GM12878 (cell line): ENCODE measurements around the gene ATP8A1. TPM values are rescaled to one million over a fixed set of nuclear protein-coding genes. Genes with fewer than 3 reads are reported as not detected.

Source experiments
- ATAC-seq: fragments of 200-7000 bp; cut with Tn5 transposase; 3 replicates; pipeline ENCODE4 v1.9.1; 2020; ENCODE audit warnings: mild to moderate bottlenecking, moderate library complexity
- BruUV-seq: library from RNA; stranded (reverse); fragments of 400-500 nt; replicated peaks from 2 replicates; lab custom pipeline; 2021; lab: Mats Ljungman, UMichigan
- CTCF ChIA-PET: fragments of 300-600 bp; sonication (Branson Sonifier 250); formaldehyde crosslinking; extraction: SDS; loops from one replicate; lab custom pipeline; 2021; ENCODE audit warnings: inconsistent platforms; lab: Yijun Ruan, JAX
- POLR2A ChIA-PET: fragments of 350-600 bp; formaldehyde crosslinking; extraction: SDS; loops from one replicate; lab custom pipeline; 2021; ENCODE audit warnings: inconsistent platforms; lab: Charles Lee
- RAD21 ChIA-PET: fragments of 300-600 bp; sonication (Branson Sonifier 250); formaldehyde crosslinking; loops from one replicate; lab custom pipeline; 2023; ENCODE audit warnings: antibody characterized with exemption; ENCODE audit not compliant: unreplicated experiment; lab: Charles Lee
- SMC1A ChIA-PET: fragments of 300-600 bp; sonication (Branson Sonifier 250); formaldehyde crosslinking; loops from one replicate; lab custom pipeline; 2023; ENCODE audit not compliant: unreplicated experiment, uncharacterized antibody; lab: Charles Lee
- DNase-seq: peaks from one replicate; pipeline ENCODE4 v3.0.0-alpha.2; 2011; ENCODE audit warnings: low read depth, low spot score
- FAIRE-seq: peaks from 3 replicates; lab custom pipeline; 2011; peaks lifted over from hg19 to GRCh38; lab: Jason Lieb, UNC
- H2AFZ ChIP-seq: 2 replicates; pipeline ENCODE4 v1.6.0; 2011; ENCODE audit warnings: low read depth, low read length, control low read depth; ENCODE audit not compliant: control insufficient read depth
- H3K27ac ChIP-seq: 2 replicates; pipeline ENCODE4 v1.5.1; 2011; ENCODE audit warnings: control low read depth; ENCODE audit not compliant: control insufficient read depth, insufficient read depth
- H3K27me3 ChIP-seq, 2 experiments: replicated peaks in 1 of 2; 2 replicates each; pipeline versions ENCODE4 v1.6.0 to v1.6.1; 2011; ENCODE audit warnings: low read length in 1 of 2; ENCODE audit not compliant: control insufficient read depth in 2 of 2, insufficient read depth in 2 of 2
- H3K36me3 ChIP-seq, 2 experiments: 2 replicates each; pipeline ENCODE4 v1.5.1; 2011; ENCODE audit warnings: low read length in 1 of 2; ENCODE audit not compliant: control insufficient read depth in 2 of 2, insufficient read depth in 2 of 2
- H3K4me1 ChIP-seq: 2 replicates; pipeline ENCODE4 v1.6.1; 2011; ENCODE audit warnings: mild to moderate bottlenecking, low read length, moderate library complexity, mixed read lengths; ENCODE audit not compliant: control insufficient read depth, insufficient read depth
- H3K4me2 ChIP-seq: 2 replicates; pipeline ENCODE4 v1.6.0; 2011; ENCODE audit warnings: control low read depth; ENCODE audit not compliant: control insufficient read depth, insufficient read depth
- H3K4me3 ChIP-seq: fragments of 200-600 bp; sonication (generic); 2 replicates; pipeline ENCODE4 v1.5.1; 2016
- H3K79me2 ChIP-seq: 2 replicates; pipeline ENCODE4 v1.6.0; 2011; ENCODE audit warnings: low read length; ENCODE audit not compliant: control insufficient read depth, insufficient read depth
- H3K9ac ChIP-seq: 2 replicates; pipeline ENCODE4 v1.8.0; 2011; ENCODE audit warnings: low read length, control low read depth, mixed read lengths; ENCODE audit not compliant: control insufficient read depth, insufficient read depth
- H3K9me3 ChIP-seq: replicated peaks from 3 replicates; pipeline ENCODE4 v1.5.1; 2011; ENCODE audit warnings: mild to moderate bottlenecking, low read length; ENCODE audit not compliant: control insufficient read depth, insufficient read depth
- H4K20me1 ChIP-seq: 2 replicates; pipeline ENCODE4 v1.6.0; 2011; ENCODE audit not compliant: control insufficient read depth, insufficient read depth
- BACH1 ChIP-seq: fragments of 450-650 bp; IDR thresholded peaks from 2 replicates; pipeline ENCODE4 v1.6.1; 2017; ENCODE audit warnings: mild to moderate bottlenecking, borderline replicate concordance
- IKZF2 ChIP-seq, 2 experiments: fragments of 450-650 bp; IDR thresholded peaks; 2 replicates each; pipeline ENCODE4 v1.6.1; 2017; ENCODE audit warnings: mild to moderate bottlenecking in 2 of 2, moderate library complexity in 2 of 2
- NR2C2 ChIP-seq: IDR thresholded peaks from 2 replicates; pipeline ENCODE4 v1.6.1; 2011; ENCODE audit warnings: borderline replicate concordance, low read depth; ENCODE audit not compliant: control insufficient read depth, insufficient read length
- RBBP5 ChIP-seq: fragments of 200-600 bp; sonication (generic); conservative IDR thresholded peaks from 2 replicates; pipeline ENCODE4 v1.6.1; 2016
- RUNX3 ChIP-seq: IDR thresholded peaks from 2 replicates; pipeline ENCODE4 v1.6.1; 2012; ENCODE audit warnings: low read length, inconsistent platforms
- SREBF2 ChIP-seq: IDR thresholded peaks from 2 replicates; pipeline ENCODE4 v1.6.1; 2012; ENCODE audit warnings: mild to moderate bottlenecking, low read length
- SRF ChIP-seq, 2 experiments: IDR thresholded peaks; 2 replicates each; pipeline ENCODE4 v1.6.1; 2011; ENCODE audit warnings: low read depth in 2 of 2, low read length in 2 of 2, mild to moderate bottlenecking in 1 of 2, moderate library complexity in 1 of 2
- TAF1 ChIP-seq: IDR thresholded peaks from 2 replicates; pipeline ENCODE4 v1.6.1; 2011; ENCODE audit warnings: mild to moderate bottlenecking, low read depth, low read length, borderline replicate concordance
- ZNF207 ChIP-seq: fragments of 450-650 bp; IDR thresholded peaks from 2 replicates; pipeline ENCODE4 v1.6.1; 2014; ENCODE audit warnings: antibody characterized with exemption, mild to moderate bottlenecking, borderline replicate concordance
- ZNF384 ChIP-seq: IDR thresholded peaks from 2 replicates; pipeline ENCODE4 v1.6.1; 2012; ENCODE audit warnings: low read depth, mild to moderate bottlenecking, low read length, improper control_type of control experiment, borderline replicate concordance
- WGBS: methylation state at CpG from one replicate; pipeline ENCODE4 v1.1.6; 2016; ENCODE audit warnings: low lambda C conversion rate; ENCODE audit not compliant: insufficient replicate concordance, insufficient coverage; ENCODE audit errors: missing lambda C conversion rate; 5-methylcytosine and 5-hydroxymethylcytosine counted together
- in situ Hi-C: fragments of 300-500 bp; cut with MboI; formaldehyde crosslinking; loops from 9 replicates; pipeline ENCODE4 v1.14.3; 2018; ENCODE audit warnings: mixed read lengths
- intact Hi-C: fragments of 100-400 bp; cut with micrococcal nuclease; formaldehyde crosslinking; loops from one replicate; pipeline ENCODE4 v1.14.2; 2022; ENCODE audit not compliant: unreplicated experiment
- polyA plus RNA-seq, 11 experiments: library from polyadenylated mRNA; depleted of rRNA in 4 of 11; unstranded in 6 of 11; stranded (reverse) in 5 of 11; fragments of >200 nt; fragmentation: Nextera tagmentation in 4 of 11; fragmentation: Illumina TruSeq in 1 of 11; extraction: Ambion mirVana in 4 of 11; extraction: Trizol in 1 of 11; gene quantifications; 1 replicate in 1 of 11; 2 replicates in 10 of 11; pipeline versions ENCODE4 v1.2.1 to v1.2.3, GENCODE V29; 2011 to 2016; ENCODE audit warnings: inconsistent platforms in 2 of 11, missing spikeins in 2 of 11, low read depth in 1 of 11
- total RNA-seq, 4 experiments: library from RNA; depleted of rRNA in 3 of 4; stranded (reverse); fragments of >200 nt in 3 of 4; fragmentation: Illumina TruSeq in 1 of 4; extraction: Trizol in 1 of 4; gene quantifications; 2 replicates each; pipeline versions ENCODE4 v1.2.1 to v1.2.3, GENCODE V29; 2013 to 2021
- TF ChIP-seq, protein P1 (sequence below): fragments of 450-650 bp; IDR thresholded peaks from 2 replicates; pipeline ENCODE4 v1.6.1; 2017; ENCODE audit warnings: mild to moderate bottlenecking, moderate library complexity
- TF ChIP-seq, protein P2 (sequence below): IDR thresholded peaks from 2 replicates; pipeline ENCODE4 v1.6.1; 2011; ENCODE audit warnings: borderline replicate concordance, low read depth, mild to moderate bottlenecking, moderate library complexity, low read length; ENCODE audit not compliant: insufficient read depth, poor library complexity, severe bottlenecking
- TF ChIP-seq, protein P3 (sequence below): IDR thresholded peaks from 2 replicates; pipeline ENCODE4 v1.6.1; 2012; ENCODE audit warnings: low read depth, low read length, improper control_type of control experiment
- TF ChIP-seq, protein P4 (sequence below): fragments of 150-350 bp; IDR thresholded peaks from 2 replicates; pipeline ENCODE4 v1.6.1; 2014; ENCODE audit warnings: mild to moderate bottlenecking, low read depth, low read length

Gene ATP8A1
- total and polyA plus RNA-seq, 10 of the 15 experiments (the other 5 are each of a cell fraction or from before 2014, with no cell fraction given), result 9.0 to 116 (median 37.3) TPM

DNA sequence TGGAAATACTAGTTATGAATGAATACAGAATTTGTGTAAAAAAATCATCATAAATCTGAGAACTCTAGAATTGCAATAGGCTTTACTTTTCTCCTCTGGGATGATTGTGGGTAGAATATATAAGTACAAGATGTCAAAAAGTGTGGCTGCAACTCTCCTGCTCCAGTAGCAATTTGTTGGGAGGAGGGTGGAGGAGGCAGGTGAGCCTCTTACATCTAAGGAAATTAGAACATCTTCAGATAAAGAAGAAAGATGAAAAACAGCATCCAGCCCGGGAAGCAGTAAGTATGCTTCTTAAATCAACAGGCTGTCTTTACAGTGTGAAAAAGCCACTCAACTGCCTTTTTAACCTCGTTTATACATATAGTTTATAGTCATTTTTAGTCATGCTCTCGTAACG lies 83.7 kb downstream of the ATP8A1 start:
- Histone ChIP-seq H3K4me2 (no peak overlapping the region), H3K4me3 (no peak overlapping the region), H3K79me2 (no peaks in the 10 kb centered on the region), H3K27me3 (no peaks in the 10 kb centered on the region), H3K36me3 (peaks cover 5 to 13% of the 10 kb centered on the region in 2 experiments), H3K27ac (no peak overlapping the region), H4K20me1 (no peaks in the 10 kb centered on the region), H3K9me3 (no peaks in the 10 kb centered on the region), H3K9ac (no peak overlapping the region), H3K4me1 (no peaks in the 10 kb centered on the region), H2AFZ (no peak overlapping the region)
- no peak for DNase-seq
- ChIA-PET CTCF (no interaction called here), POLR2A (no interaction called here), SMC1A (interaction anchor here (0.9 to 2.4 kb wide), 3 partner anchors 14 to 81 kb away, joined by 3 to 7 read pairs (median 7); no protein-coding TSS in a partner anchor), RAD21 (interaction anchor here (1.2 to 1.5 kb wide), 2 partner anchors 74 to 84 kb away, joined by 3 read pairs; partner anchors contain the start of gene ATP8A1)
- FAIRE-seq, result no peak
- TF ChIP-seq, protein P1, sequence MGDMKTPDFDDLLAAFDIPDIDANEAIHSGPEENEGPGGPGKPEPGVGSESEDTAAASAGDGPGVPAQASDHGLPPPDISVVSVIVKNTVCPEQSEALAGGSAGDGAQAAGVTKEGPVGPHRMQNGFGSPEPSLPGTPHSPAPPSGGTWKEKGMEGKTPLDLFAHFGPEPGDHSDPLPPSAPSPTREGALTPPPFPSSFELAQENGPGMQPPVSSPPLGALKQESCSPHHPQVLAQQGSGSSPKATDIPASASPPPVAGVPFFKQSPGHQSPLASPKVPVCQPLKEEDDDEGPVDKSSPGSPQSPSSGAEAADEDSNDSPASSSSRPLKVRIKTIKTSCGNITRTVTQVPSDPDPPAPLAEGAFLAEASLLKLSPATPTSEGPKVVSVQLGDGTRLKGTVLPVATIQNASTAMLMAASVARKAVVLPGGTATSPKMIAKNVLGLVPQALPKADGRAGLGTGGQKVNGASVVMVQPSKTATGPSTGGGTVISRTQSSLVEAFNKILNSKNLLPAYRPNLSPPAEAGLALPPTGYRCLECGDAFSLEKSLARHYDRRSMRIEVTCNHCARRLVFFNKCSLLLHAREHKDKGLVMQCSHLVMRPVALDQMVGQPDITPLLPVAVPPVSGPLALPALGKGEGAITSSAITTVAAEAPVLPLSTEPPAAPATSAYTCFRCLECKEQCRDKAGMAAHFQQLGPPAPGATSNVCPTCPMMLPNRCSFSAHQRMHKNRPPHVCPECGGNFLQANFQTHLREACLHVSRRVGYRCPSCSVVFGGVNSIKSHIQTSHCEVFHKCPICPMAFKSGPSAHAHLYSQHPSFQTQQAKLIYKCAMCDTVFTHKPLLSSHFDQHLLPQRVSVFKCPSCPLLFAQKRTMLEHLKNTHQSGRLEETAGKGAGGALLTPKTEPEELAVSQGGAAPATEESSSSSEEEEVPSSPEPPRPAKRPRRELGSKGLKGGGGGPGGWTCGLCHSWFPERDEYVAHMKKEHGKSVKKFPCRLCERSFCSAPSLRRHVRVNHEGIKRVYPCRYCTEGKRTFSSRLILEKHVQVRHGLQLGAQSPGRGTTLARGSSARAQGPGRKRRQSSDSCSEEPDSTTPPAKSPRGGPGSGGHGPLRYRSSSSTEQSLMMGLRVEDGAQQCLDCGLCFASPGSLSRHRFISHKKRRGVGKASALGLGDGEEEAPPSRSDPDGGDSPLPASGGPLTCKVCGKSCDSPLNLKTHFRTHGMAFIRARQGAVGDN, result no peak
- TF ChIP-seq NR2C2, result no peak
- no peak for TF ChIP-seq IKZF2 (IDR thresholded peaks at IDR 0.05)
- no peak for TF ChIP-seq RUNX3
- no peak for TF ChIP-seq BACH1
- no peak for TF ChIP-seq ZNF384
- TF ChIP-seq TAF1, result no peak
- TF ChIP-seq SRF (IDR thresholded peaks at IDR 0.05; ENCODE audit: low read depth in 2 of 2, low read length in 2 of 2), result no peak
- TF ChIP-seq ZNF207, result no peak
- TF ChIP-seq, protein P2, sequence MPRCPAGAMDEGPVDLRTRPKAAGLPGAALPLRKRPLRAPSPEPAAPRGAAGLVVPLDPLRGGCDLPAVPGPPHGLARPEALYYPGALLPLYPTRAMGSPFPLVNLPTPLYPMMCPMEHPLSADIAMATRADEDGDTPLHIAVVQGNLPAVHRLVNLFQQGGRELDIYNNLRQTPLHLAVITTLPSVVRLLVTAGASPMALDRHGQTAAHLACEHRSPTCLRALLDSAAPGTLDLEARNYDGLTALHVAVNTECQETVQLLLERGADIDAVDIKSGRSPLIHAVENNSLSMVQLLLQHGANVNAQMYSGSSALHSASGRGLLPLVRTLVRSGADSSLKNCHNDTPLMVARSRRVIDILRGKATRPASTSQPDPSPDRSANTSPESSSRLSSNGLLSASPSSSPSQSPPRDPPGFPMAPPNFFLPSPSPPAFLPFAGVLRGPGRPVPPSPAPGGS, result no peak
- TF ChIP-seq, protein P3, sequence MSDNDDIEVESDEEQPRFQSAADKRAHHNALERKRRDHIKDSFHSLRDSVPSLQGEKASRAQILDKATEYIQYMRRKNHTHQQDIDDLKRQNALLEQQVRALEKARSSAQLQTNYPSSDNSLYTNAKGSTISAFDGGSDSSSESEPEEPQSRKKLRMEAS, result no peak
- TF ChIP-seq RBBP5, result no peak
- TF ChIP-seq SREBF2, result no peak
- TF ChIP-seq, protein P4, sequence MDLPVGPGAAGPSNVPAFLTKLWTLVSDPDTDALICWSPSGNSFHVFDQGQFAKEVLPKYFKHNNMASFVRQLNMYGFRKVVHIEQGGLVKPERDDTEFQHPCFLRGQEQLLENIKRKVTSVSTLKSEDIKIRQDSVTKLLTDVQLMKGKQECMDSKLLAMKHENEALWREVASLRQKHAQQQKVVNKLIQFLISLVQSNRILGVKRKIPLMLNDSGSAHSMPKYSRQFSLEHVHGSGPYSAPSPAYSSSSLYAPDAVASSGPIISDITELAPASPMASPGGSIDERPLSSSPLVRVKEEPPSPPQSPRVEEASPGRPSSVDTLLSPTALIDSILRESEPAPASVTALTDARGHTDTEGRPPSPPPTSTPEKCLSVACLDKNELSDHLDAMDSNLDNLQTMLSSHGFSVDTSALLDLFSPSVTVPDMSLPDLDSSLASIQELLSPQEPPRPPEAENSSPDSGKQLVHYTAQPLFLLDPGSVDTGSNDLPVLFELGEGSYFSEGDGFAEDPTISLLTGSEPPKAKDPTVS, result no peak
- in situ Hi-C loops (loop anchor here (5.0 kb wide), 1 partner anchor 179 kb away; no protein-coding TSS in a partner anchor), intact Hi-C loops (no loop called here)
- ATAC-seq, result no peak
- 98% methylated on average over 4 of the region's 4 CpGs for WGBS
- BruUV-seq, result no TSS peak
